ENCODE measurements around the gene HS3ST3A1.

HS3ST3A1 gene

GRCh38 chr17:13626703-13627102 is 25.0 kb upstream of the HS3ST3A1 start:
- peak; percentile 18 for DNase-seq (ENCODE audit: low read depth)
- no peak overlapping the region for H3K4me3 ChIP-seq (ENCODE audit: low read length)
- no peak for TF ChIP-seq CTCF (IDR thresholded peaks at IDR 0.05; ENCODE audit: insufficient read depth, low read depth, low read length, missing control alignments)

DNA sequence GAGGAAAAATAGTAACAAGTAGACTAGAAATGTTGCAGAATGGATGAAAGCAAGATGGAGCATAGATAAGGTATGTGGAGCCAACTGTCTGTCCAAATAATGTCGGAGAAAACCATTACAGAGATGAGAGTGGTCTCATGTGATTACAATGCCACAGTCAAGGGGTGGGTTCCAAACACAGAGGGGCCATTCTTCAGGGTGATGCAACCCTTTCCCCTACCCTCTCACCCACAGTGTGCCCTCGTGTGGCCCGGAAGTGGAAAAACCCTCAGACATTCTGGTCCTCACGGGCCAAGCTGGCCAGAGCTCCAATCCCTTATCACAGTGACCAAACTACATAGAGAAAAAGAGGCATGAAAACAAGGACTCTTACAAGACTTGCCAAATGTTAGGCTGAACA is 17.7 kb upstream of the HS3ST3A1 start:
- H3K4me3 ChIP-seq (ENCODE audit: low read length) = no peak overlapping the region
- DNase-seq (ENCODE audit: low read depth) = no peak
- no peak for TF ChIP-seq CTCF (IDR thresholded peaks at IDR 0.05; ENCODE audit: insufficient read depth, low read depth, low read length, missing control alignments)

- no peak overlapping the region for H3K4me3 ChIP-seq (ENCODE audit: low read length)
- no peak for DNase-seq (ENCODE audit: low read depth)
- TF ChIP-seq CTCF (IDR thresholded peaks at IDR 0.05; ENCODE audit: insufficient read depth, low read depth, low read length, missing control alignments) = no peak
Measured at GRCh38 chr17:13616031-13616430, 14.3 kb upstream of the HS3ST3A1 start.

GRCh38 chr17:13609941-13610340 is 8.2 kb upstream of the HS3ST3A1 start:
- no peak overlapping the region for H3K4me3 ChIP-seq (ENCODE audit: low read length)
- no peak for DNase-seq (ENCODE audit: low read depth)
- no peak for TF ChIP-seq CTCF (IDR thresholded peaks at IDR 0.05; ENCODE audit: insufficient read depth, low read depth, low read length, missing control alignments)

GRCh38 chr17:13601322-13601775 is 380 bp downstream of the HS3ST3A1 start:
- H3K4me3 ChIP-seq (ENCODE audit: low read length) = peak overlapping the region; percentile 4
- TF ChIP-seq CTCF (IDR thresholded peaks at IDR 0.05; ENCODE audit: insufficient read depth, low read depth, low read length, missing control alignments) = no peak
- DNase-seq (ENCODE audit: low read depth) = no peak

- no peak for TF ChIP-seq CTCF (IDR thresholded peaks at IDR 0.05; ENCODE audit: insufficient read depth, low read depth, low read length, missing control alignments)
- DNase-seq (ENCODE audit: low read depth) = no peak
- H3K4me3 ChIP-seq (ENCODE audit: low read length) = no peak overlapping the region
Measured at GRCh38 chr17:13600475-13601321, 1.0 kb downstream of the HS3ST3A1 start.

GRCh38 chr17:13599864-13600263 is 1.9 kb downstream of the HS3ST3A1 start:
- DNase-seq (ENCODE audit: low read depth) = no peak
- no peak overlapping the region for H3K4me3 ChIP-seq (ENCODE audit: low read length)
- TF ChIP-seq CTCF (IDR thresholded peaks at IDR 0.05; ENCODE audit: insufficient read depth, low read depth, low read length, missing control alignments) = no peak

Measured in epithelial cell of esophagus (primary cell).